ENCODE results near the gene SUPT6H. TPM values are rescaled to one million over a fixed set of nuclear protein-coding genes. Genes with fewer than 3 reads are reported as not detected.

SUPT6H gene
- total and polyA plus RNA-seq, 2 donors (not counting 3 experiments of a cell fraction or from before 2014, with no cell fraction given) = 33.9 to 79.2 TPM

- H3K4me1 ChIP-seq (ENCODE audit: control insufficient read depth, extremely low read depth, insufficient read depth, low read length) = peaks cover 18% of the 10 kb centered on the region
- POLR2A ChIA-PET = no interaction called here
- no peak overlapping the region for H3K9ac ChIP-seq (replicated peaks; ENCODE audit: extremely low read depth, insufficient read depth, low read length)
- H3K4me2 ChIP-seq (ENCODE audit: insufficient read depth, low read length) = no peak overlapping the region
- H3K36me3 ChIP-seq (ENCODE audit: control insufficient read depth in 2 of 2, extremely low read depth in 1 of 2, insufficient read depth in 2 of 2, low read length in 2 of 2) = peaks cover 42 to 43% of the 10 kb centered on the region in 2 experiments
- no peak overlapping the region for H2AFZ ChIP-seq (ENCODE audit: low read depth, low read length)
- dilution Hi-C loops (cut with MboI; ENCODE audit: extremely low pct_ligation_motif_present, low sequenced_read_pairs) (no loop called here), intact Hi-C loops (cut with micrococcal nuclease) (no loop called here)
- TF ChIP-seq GATA2 (IDR thresholded peaks at IDR 0.05; ENCODE audit: insufficient read depth, insufficient read length, low read depth, low read length) (no peak), POLR2AphosphoS5 (IDR thresholded peaks at IDR 0.05; ENCODE audit: insufficient read depth, low read depth, low read length) (no peak), MYC (IDR thresholded peaks at IDR 0.05; ENCODE audit: low read depth, low read length) (no peak), FOS (IDR thresholded peaks at IDR 0.05; ENCODE audit: borderline replicate concordance, insufficient read depth, low read length) (no peak), EZH2 (IDR thresholded peaks at IDR 0.05; ENCODE audit: borderline replicate concordance, low read depth, low read length, severe bottlenecking) (no peak)
- TF ChIP-seq, protein P1, sequence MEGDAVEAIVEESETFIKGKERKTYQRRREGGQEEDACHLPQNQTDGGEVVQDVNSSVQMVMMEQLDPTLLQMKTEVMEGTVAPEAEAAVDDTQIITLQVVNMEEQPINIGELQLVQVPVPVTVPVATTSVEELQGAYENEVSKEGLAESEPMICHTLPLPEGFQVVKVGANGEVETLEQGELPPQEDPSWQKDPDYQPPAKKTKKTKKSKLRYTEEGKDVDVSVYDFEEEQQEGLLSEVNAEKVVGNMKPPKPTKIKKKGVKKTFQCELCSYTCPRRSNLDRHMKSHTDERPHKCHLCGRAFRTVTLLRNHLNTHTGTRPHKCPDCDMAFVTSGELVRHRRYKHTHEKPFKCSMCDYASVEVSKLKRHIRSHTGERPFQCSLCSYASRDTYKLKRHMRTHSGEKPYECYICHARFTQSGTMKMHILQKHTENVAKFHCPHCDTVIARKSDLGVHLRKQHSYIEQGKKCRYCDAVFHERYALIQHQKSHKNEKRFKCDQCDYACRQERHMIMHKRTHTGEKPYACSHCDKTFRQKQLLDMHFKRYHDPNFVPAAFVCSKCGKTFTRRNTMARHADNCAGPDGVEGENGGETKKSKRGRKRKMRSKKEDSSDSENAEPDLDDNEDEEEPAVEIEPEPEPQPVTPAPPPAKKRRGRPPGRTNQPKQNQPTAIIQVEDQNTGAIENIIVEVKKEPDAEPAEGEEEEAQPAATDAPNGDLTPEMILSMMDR (IDR thresholded peaks at IDR 0.05; ENCODE audit: extremely low read depth in 1 of 2, insufficient read depth in 1 of 2, low read depth in 1 of 2, low read length in 2 of 2) = no peak
- TF ChIP-seq, protein P2, sequence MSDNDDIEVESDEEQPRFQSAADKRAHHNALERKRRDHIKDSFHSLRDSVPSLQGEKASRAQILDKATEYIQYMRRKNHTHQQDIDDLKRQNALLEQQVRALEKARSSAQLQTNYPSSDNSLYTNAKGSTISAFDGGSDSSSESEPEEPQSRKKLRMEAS (IDR thresholded peaks at IDR 0.05; ENCODE audit: insufficient read depth, insufficient read length) = no peak
- H4K20me1 ChIP-seq (replicated peaks; ENCODE audit: control insufficient read depth, extremely low read depth, insufficient read depth, low read length) = no peaks in the 10 kb centered on the region
- FAIRE-seq = no peak
- CTCF ChIA-PET = no interaction called here
- H3K4me3 ChIP-seq (replicated peaks in 1 of 3; ENCODE audit: insufficient read depth in 1 of 3, low read depth in 1 of 3, low read length in 3 of 3) = no peak overlapping the region
- H3K79me2 ChIP-seq (ENCODE audit: control insufficient read depth, insufficient read depth, low read length) = peaks cover 25% of the 10 kb centered on the region
- no peak for DNase-seq (ENCODE audit: low read depth, low spot score)
- H3K9me3 ChIP-seq (replicated peaks; ENCODE audit: control insufficient read depth, insufficient read depth, low read length) = no peaks in the 10 kb centered on the region
- BruUV-seq (replicated peaks) = no TSS peak
- no peaks in the 10 kb centered on the region for H3K27me3 ChIP-seq (ENCODE audit: control insufficient read depth in 2 of 2, insufficient read depth in 2 of 2, low read length in 2 of 2)
- H3K9me1 ChIP-seq (replicated peaks; ENCODE audit: control insufficient read depth, extremely low read depth, insufficient read depth, low read length) = no peaks in the 10 kb centered on the region
- H3K27ac ChIP-seq (ENCODE audit: insufficient read depth, low read depth, low read length) = no peak overlapping the region
Observed at GRCh38 chr17:28641579-28641978, 20.4 kb upstream of the SUPT6H start.

All from endothelial cell of umbilical vein (primary cell).